ENCODE data around the gene CGNL1. TPM values are rescaled to one million over a fixed set of nuclear protein-coding genes. Genes with fewer than 3 reads are reported as not detected.
A peak's percentile ranks its signal among the peaks of the same experiment; 100 is the strongest.

The CGNL1 gene
- total RNA-seq, 1 donor, result under 0.01 TPM

DNA sequence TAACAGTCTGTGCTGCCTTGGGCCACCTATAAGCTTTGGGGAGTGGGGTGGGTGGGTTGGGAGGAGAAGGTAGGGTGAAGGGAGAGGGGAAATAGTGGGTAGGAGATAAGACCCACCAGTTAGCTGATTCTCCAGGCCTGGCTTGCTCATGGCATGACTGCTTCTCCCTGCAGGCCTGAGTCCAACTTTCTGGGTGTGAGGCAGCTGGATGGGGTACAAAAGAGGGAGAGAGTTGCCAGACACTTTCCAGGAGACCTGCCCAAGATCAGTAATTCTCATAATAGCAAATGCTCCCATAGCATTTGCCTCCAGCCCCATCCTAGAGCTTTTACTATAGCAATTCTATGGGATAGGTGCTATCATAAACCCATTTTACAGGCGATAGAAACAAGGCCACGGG, 7.7 kb downstream of the CGNL1 start:
- DNase-seq (ENCODE audit: low read depth in 2 of 3, low spot score in 2 of 3), result no peak

- no peak for DNase-seq (ENCODE audit: low read depth in 2 of 3, low spot score in 2 of 3)
Measured at GRCh38 chr15:57384816-57385215, 8.5 kb downstream of the CGNL1 start.

- DNase-seq (ENCODE audit: low read depth in 2 of 3, low spot score in 2 of 3), result no peak
Measured at GRCh38 chr15:57385923-57386390, 9.7 kb downstream of the CGNL1 start.

DNA sequence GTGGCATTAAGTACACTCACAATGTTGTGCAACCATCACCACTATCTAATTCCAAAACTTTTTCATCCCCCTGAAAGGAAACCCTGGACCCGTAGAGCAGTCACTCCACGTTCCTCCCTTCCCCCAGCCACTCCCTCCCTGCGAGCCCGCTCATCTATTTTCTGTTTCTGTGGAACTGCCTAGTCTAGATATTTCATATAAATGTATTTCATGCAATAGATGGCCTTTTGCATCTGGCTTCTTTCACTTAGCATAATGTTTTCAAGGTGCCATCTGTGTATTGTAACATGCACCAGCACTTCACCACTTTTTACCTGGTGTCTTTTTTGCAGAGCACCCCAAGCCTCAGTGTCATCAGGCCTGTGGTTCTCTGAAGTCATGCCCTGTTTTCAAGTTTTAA, 10.7 kb downstream of the CGNL1 start:
- DNase-seq (ENCODE audit: low read depth in 2 of 3, low spot score in 2 of 3), result no peak

DNA sequence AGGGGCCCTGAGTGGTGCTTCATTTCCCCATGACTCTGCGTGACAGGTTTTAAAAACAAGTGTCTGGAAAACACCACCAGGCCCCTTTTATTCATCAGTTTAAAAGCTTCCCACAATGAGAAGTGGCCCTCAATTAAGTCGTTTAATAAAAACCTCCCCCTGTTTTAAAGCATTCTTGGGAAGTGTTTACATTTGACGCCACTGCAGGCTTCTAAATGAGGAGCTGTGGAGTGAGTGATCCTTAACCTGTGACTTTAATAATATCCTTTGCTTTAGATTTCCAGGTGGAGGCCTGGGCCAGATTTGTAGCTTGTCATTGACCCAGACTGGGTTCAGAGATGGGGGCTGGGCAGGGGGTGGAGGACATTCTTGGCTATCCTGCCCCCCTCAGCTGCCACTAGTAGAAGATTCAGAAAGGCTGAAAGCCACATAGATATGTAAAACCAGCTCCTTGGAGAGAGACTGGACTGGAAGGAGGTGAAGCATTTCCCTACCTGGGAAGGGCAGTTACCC, 11.3 kb downstream of the CGNL1 start:
- no peak for DNase-seq (ENCODE audit: low read depth in 2 of 3, low spot score in 2 of 3)

- no peak for DNase-seq (ENCODE audit: low read depth in 2 of 3, low spot score in 2 of 3)
Measured at GRCh38 chr15:57388464-57388863, 12.2 kb downstream of the CGNL1 start.

- no peak for DNase-seq (ENCODE audit: low read depth in 2 of 3, low spot score in 2 of 3)
Measured at GRCh38 chr15:57389991-57390390, 13.7 kb downstream of the CGNL1 start.

DNA sequence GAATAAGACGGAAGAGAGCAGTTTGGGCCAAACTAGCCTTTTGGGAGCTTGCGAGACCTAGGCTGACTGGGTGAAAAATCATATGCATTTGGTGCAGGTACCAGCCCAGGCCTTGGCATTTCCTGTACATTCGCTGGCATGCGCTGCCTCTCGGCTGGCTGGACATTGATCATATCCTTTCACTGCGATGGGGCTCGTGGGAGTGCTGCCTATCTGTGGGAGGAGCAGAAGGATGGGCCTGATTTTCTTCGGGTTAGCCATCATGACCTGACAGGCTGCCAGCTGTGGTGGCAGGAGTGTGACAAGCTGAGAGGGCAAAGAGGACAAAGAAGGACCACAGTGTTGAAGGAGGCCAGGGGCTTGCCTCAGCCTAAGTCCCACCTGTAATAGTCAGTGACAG, 14.3 kb downstream of the CGNL1 start:
- no peak for DNase-seq (ENCODE audit: low read depth in 2 of 3, low spot score in 2 of 3)

GRCh38 chr15:57391537-57391936, 15.2 kb downstream of the CGNL1 start:
- DNase-seq (ENCODE audit: low read depth in 2 of 3, low spot score in 2 of 3), result no peak

DNA sequence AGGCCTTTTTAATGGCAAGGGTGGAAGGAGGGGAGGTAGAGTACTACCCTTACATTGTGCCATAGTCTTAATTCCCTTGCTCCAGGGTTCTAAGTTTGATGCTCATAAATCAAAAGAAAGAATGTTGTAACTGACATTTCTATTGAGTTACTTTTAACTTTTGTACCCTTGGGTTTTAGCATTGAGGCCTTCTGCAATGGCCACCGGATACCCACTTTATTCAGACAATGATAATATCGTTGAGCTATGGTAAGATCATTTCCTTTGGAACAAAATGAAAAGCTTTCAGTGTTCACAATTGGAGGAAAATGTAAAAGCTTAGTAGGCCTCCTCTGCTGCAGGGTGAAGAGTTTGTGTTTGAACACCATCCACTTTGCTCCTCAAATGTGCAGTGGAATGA, 16.8 kb downstream of the CGNL1 start:
- DNase-seq (ENCODE audit: low read depth in 2 of 3, low spot score in 2 of 3), result no peak

DNA sequence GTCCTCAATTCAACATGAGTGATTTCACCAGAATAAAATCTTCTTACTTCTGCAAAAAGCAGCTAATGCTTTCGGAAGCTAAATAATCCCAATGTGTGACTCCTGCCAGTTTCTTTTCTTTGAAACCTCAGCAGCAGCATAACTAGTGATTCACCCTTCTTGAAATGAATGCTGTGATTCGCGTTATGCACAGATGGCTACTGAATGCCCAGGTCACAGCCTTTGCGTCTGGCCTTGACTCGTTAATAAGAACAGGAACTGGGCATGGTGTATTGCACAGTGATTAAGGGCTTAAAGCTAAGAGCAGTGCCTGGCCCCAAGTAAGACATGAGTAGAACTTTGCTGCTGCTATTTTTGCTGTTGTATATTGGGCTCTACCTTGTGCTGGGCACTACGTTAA, 19.0 kb downstream of the CGNL1 start:
- DNase-seq (ENCODE audit: low read depth in 2 of 3, low spot score in 2 of 3), result no peak

GRCh38 chr15:57398336-57398735, 22.0 kb downstream of the CGNL1 start:
- DNase-seq (ENCODE audit: low read depth in 2 of 3, low spot score in 2 of 3), result no peak

- DNase-seq (ENCODE audit: low read depth in 2 of 3, low spot score in 2 of 3), result no peak
Measured at GRCh38 chr15:57401546-57401945, 25.2 kb downstream of the CGNL1 start.

DNA sequence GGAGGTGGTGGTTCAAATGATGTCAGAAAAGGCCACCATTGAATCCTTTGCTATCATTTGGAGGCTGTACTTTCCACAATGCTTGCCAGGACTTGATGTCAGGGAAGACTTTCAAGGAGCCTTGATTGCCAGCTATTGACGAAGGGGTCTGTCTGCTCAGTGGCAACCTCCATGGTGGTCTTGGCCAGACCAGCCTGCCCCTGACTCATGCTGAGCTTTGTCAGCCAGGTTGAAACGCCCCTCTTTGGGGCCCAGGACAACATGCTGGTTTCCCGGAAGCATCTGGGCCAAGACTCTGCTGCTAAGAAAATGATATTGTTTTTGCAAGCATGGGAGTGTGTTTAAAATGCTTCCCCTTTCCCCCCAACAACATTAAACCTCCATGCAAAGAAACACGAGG, 26.7 kb downstream of the CGNL1 start:
- peak in 1 of 3 donors; percentile 35 for DNase-seq (ENCODE audit: low read depth in 2 of 3, low spot score in 2 of 3)

DNA sequence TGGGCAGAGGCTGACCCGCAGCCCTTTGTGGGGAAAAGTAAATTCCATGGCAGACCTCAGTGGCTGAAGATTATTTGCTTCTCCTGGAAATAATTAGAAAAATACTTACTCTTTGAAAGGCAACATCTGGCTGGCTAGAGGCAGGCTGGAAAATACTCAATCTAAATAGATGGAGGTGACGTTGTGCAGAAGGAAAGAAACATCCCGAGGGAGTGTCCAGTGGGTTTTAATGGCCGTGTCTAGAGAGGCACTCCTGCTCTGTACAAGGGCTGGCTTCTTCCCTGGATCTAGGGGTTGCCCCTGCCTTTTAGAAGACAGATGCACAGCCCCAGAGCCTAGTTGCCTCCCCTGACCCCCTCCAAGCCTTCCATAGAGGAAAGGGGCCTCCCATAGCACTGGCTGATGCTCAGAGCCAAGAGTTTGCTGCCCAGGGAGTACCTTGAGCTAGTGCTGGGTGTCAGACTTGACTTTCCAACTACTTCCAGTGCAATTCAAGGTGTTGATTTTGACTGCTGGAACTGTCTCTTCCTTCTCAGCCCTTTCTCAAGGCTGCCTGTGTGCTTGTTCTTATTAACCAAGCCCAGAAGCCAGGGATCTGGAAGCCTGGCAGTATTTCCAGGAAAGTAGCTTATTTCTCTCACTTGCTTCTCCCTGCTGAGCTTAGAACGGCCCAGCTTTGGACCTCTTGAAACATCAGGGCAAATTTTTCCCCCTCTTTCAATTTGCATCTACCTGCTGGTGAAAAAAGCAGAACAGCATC, 27.4 kb downstream of the CGNL1 start:
- no peak for DNase-seq (ENCODE audit: low read depth in 2 of 3, low spot score in 2 of 3)

- DNase-seq (ENCODE audit: low read depth in 2 of 3, low spot score in 2 of 3), result no peak
Measured at GRCh38 chr15:57405133-57405532, 28.8 kb downstream of the CGNL1 start.

DNA sequence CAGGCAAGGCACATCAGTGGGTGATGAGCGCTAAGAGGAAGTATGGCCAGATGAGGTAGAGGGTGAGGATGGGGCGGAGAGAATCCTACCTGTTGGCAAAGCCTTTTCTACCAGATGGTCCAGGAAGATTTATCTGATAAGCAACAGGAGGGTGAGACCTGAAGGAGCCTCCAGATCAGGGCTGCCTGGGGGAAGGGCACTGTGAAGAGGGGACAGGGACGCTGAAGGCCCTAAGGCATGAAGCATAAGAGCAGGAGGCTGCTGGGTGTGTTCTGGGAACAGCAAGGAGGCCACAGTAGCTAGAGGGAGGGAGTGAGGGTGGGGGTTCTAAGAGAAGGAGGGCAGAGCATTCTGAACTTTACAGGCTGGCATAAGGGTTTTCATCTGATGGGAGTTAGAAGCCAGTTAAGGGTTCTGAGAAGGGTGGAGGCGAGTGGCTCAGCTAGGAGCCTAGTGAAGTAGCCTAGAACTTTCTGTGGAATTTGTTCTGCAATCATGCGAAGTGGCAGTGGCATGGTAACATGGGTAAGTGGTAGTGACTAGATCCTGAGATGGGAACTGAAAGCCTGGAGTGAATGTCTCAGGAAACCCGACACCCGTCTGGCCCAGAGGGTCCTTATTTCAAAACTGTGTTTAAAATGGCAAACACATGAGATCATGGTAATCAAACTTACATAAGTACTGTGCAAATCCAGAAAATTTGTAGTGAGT, 29.9 kb downstream of the CGNL1 start:
- DNase-seq (ENCODE audit: low read depth in 2 of 3, low spot score in 2 of 3), result no peak

DNA sequence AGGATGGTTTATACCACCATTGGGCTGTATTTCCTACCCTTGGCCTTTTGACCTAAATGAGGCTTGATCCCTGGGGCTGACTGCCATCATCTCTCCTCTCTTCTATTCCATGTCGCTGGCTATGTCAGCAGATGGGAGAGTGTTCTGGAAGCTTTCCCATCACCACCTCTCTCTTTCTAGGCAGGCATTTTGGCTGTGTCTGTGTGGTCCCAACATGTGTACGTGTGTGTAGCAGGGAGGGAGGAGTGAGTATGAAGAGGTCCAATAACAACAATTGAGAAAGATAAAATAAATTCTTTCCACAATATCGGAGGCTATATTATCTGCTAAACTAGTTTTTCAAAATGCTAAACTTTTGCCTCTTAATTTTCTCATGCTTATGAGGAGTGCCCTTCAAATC, 34.1 kb downstream of the CGNL1 start:
- no peak for DNase-seq (ENCODE audit: low read depth in 2 of 3, low spot score in 2 of 3)

- DNase-seq (ENCODE audit: low read depth in 2 of 3, low spot score in 2 of 3), result no peak
Measured at GRCh38 chr15:57411945-57412768, 35.9 kb downstream of the CGNL1 start.

DNA sequence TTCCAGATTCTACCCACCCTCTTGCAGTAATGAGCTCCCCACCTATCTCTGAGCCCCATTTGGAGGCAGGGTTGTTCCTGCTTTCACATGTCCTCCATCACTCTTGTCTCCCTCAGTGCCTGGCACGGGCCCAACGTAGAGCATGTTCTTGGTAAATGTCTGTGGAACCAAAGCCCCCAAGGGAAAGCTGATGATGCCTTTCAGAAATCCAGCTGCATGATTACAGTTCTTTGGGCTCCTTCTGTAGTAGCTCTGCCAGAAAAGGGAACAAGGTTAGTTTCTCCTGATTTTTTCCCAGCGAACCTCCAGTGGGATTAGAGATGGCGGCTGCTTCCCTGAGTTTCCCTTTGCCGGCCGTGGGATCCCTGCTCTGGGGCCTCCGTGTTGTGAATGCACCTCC, 39.3 kb downstream of the CGNL1 start:
- DNase-seq (ENCODE audit: low read depth in 2 of 3, low spot score in 2 of 3), result no peak

GRCh38 chr15:57418635-57419034, 42.3 kb downstream of the CGNL1 start:
- DNase-seq (ENCODE audit: low read depth in 2 of 3, low spot score in 2 of 3), result no peak
